ENCODE results near the gene POMC.

POMC gene

GRCh38 chr2:25173719-25174118 is 5.3 kb upstream of the POMC start:
- Histone ChIP-seq H3K4me2 (ENCODE audit: insufficient read depth, low read length, poor library complexity, severe bottlenecking) (no peak overlapping the region), H3K36me3 (replicated peaks in 1 of 2; ENCODE audit: control insufficient read depth in 2 of 2, insufficient read depth in 2 of 2, low read length in 2 of 2) (no peaks in the 10 kb centered on the region), H2AK5ac (ENCODE audit: low read depth, low read length) (no peak overlapping the region), H3K27ac (replicated peaks; ENCODE audit: low read length) (no peak overlapping the region), H3K79me1 (ENCODE audit: low read depth, low read length) (no peaks in the 10 kb centered on the region), H2BK12ac (ENCODE audit: low read length) (no peak overlapping the region), H2BK15ac (ENCODE audit: low read length) (no peak overlapping the region), H3K4me1 (ENCODE audit: control insufficient read depth in 2 of 2, insufficient read depth in 1 of 2, low read depth in 1 of 2, low read length in 2 of 2) (peaks cover 17 to 19% of the 10 kb centered on the region in 2 donors), H3K27me3 (ENCODE audit: control insufficient read depth in 3 of 3, insufficient read depth in 3 of 3, low read depth in 1 of 3, low read length in 3 of 3) (peaks cover 9 to 82% (median 20%) of the 10 kb centered on the region in 3 experiments), H3K14ac (ENCODE audit: low read length) (no peak overlapping the region), H3K18ac (ENCODE audit: low read length) (no peak overlapping the region), H2AFZ (ENCODE audit: low read length) (no peak overlapping the region), H3K23ac (ENCODE audit: low read depth, low read length, poor library complexity) (no peak overlapping the region), H3K9me3 (replicated peaks in 1 of 2; ENCODE audit: control insufficient read depth in 2 of 2, insufficient read depth in 1 of 2, low read depth in 1 of 2, low read length in 2 of 2) (peaks cover 0 to 6% of the 10 kb centered on the region in 2 donors), H3K9ac (ENCODE audit: low read depth, low read length, poor library complexity) (no peak overlapping the region), H2BK120ac (ENCODE audit: low read depth, low read length) (no peak overlapping the region), H2BK5ac (ENCODE audit: low read length) (no peak overlapping the region), H4K8ac (ENCODE audit: low read depth, low read length) (no peak overlapping the region), H3K4ac (ENCODE audit: low read length) (no peak overlapping the region), H3K4me3 (ENCODE audit: low read length in 2 of 2) (no peak overlapping the region), H4K91ac (ENCODE audit: low read depth, low read length, poor library complexity) (no peak overlapping the region)
- no CpG with 5 or more reads among the region's 5 CpGs for WGBS, 2 donors (ENCODE audit: extremely low coverage in 2 of 2, insufficient read length in 2 of 2, insufficient replicate concordance in 1 of 2)
- no peak for DNase-seq (ENCODE audit: low spot score)

- H3K18ac ChIP-seq (ENCODE audit: low read length) = no peak overlapping the region
- no peak overlapping the region for H3K4me2 ChIP-seq (ENCODE audit: insufficient read depth, low read length, poor library complexity, severe bottlenecking)
- no peak overlapping the region for H3K9ac ChIP-seq (ENCODE audit: low read depth, low read length, poor library complexity)
- H3K9me3 ChIP-seq (replicated peaks in 1 of 2; ENCODE audit: control insufficient read depth in 2 of 2, insufficient read depth in 1 of 2, low read depth in 1 of 2, low read length in 2 of 2) = peaks cover 0 to 6% of the 10 kb centered on the region in 2 donors
- H3K36me3 ChIP-seq (replicated peaks in 1 of 2; ENCODE audit: control insufficient read depth in 2 of 2, insufficient read depth in 2 of 2, low read length in 2 of 2) = no peaks in the 10 kb centered on the region
- no peak overlapping the region for H3K14ac ChIP-seq (ENCODE audit: low read length)
- no peak overlapping the region for H2AK5ac ChIP-seq (ENCODE audit: low read depth, low read length)
- no peak overlapping the region for H4K8ac ChIP-seq (ENCODE audit: low read depth, low read length)
- H3K4me1 ChIP-seq (ENCODE audit: control insufficient read depth in 2 of 2, insufficient read depth in 1 of 2, low read depth in 1 of 2, low read length in 2 of 2) = peaks cover 4 to 8% of the 10 kb centered on the region in 2 donors
- no peak overlapping the region for H4K91ac ChIP-seq (ENCODE audit: low read depth, low read length, poor library complexity)
- no peak overlapping the region for H2BK15ac ChIP-seq (ENCODE audit: low read length)
- no CpG with 5 or more reads among the region's 7 CpGs for WGBS, 2 donors (ENCODE audit: extremely low coverage in 2 of 2, insufficient read length in 2 of 2, insufficient replicate concordance in 1 of 2)
- H3K4ac ChIP-seq (ENCODE audit: low read length) = no peak overlapping the region
- peaks cover 11 to 92% (median 41%) of the 10 kb centered on the region in 3 experiments for H3K27me3 ChIP-seq (ENCODE audit: control insufficient read depth in 3 of 3, insufficient read depth in 3 of 3, low read depth in 1 of 3, low read length in 3 of 3)
- no peak overlapping the region for H3K27ac ChIP-seq (replicated peaks; ENCODE audit: low read length)
- no peak overlapping the region for H2AFZ ChIP-seq (ENCODE audit: low read length)
- no peaks in the 10 kb centered on the region for H3K79me1 ChIP-seq (ENCODE audit: low read depth, low read length)
- no peak overlapping the region for H2BK12ac ChIP-seq (ENCODE audit: low read length)
- no peak for DNase-seq (ENCODE audit: low spot score)
- no peak overlapping the region for H3K23ac ChIP-seq (ENCODE audit: low read depth, low read length, poor library complexity)
- no peak overlapping the region for H3K4me3 ChIP-seq (ENCODE audit: low read length in 2 of 2)
- H2BK5ac ChIP-seq (ENCODE audit: low read length) = no peak overlapping the region
- no peak overlapping the region for H2BK120ac ChIP-seq (ENCODE audit: low read depth, low read length)
Observed at GRCh38 chr2:25170888-25171287, 2.5 kb upstream of the POMC start.

GRCh38 chr2:25169073-25169470 is 692 bp upstream of the POMC start:
- peak overlapping the region; percentile 94 for H3K18ac ChIP-seq (ENCODE audit: low read length)
- no peak overlapping the region for H2AFZ ChIP-seq (ENCODE audit: low read length)
- no peak overlapping the region for H3K4ac ChIP-seq (ENCODE audit: low read length)
- H2BK120ac ChIP-seq (ENCODE audit: low read depth, low read length) = no peak overlapping the region
- H3K4me3 ChIP-seq (ENCODE audit: low read length in 2 of 2) = no peak overlapping the region
- H3K14ac ChIP-seq (ENCODE audit: low read length) = no peak overlapping the region
- H3K79me1 ChIP-seq (ENCODE audit: low read depth, low read length) = no peaks in the 10 kb centered on the region
- no peak overlapping the region for H3K9ac ChIP-seq (ENCODE audit: low read depth, low read length, poor library complexity)
- H3K4me2 ChIP-seq (ENCODE audit: insufficient read depth, low read length, poor library complexity, severe bottlenecking) = peak overlapping the region; percentile 95
- no peak overlapping the region for H3K23ac ChIP-seq (ENCODE audit: low read depth, low read length, poor library complexity)
- WGBS, 2 donors (ENCODE audit: extremely low coverage in 2 of 2, insufficient read length in 2 of 2, insufficient replicate concordance in 1 of 2) = no CpG with 5 or more reads among the region's 2 CpGs
- no peak overlapping the region for H2BK15ac ChIP-seq (ENCODE audit: low read length)
- DNase-seq (ENCODE audit: low spot score) = no peak
- H4K8ac ChIP-seq (ENCODE audit: low read depth, low read length) = no peak overlapping the region
- H3K27me3 ChIP-seq (ENCODE audit: control insufficient read depth in 3 of 3, insufficient read depth in 3 of 3, low read depth in 1 of 3, low read length in 3 of 3) = peaks cover 11 to 94% (median 44%) of the 10 kb centered on the region in 3 experiments
- no peak overlapping the region for H2BK5ac ChIP-seq (ENCODE audit: low read length)
- no peak overlapping the region for H2AK5ac ChIP-seq (ENCODE audit: low read depth, low read length)
- peaks cover 4 to 6% of the 10 kb centered on the region in 2 donors for H3K4me1 ChIP-seq (ENCODE audit: control insufficient read depth in 2 of 2, insufficient read depth in 1 of 2, low read depth in 1 of 2, low read length in 2 of 2)
- no peaks in the 10 kb centered on the region for H3K36me3 ChIP-seq (replicated peaks in 1 of 2; ENCODE audit: control insufficient read depth in 2 of 2, insufficient read depth in 2 of 2, low read length in 2 of 2)
- H4K91ac ChIP-seq (ENCODE audit: low read depth, low read length, poor library complexity) = no peak overlapping the region
- H2BK12ac ChIP-seq (ENCODE audit: low read length) = no peak overlapping the region
- H3K27ac ChIP-seq (replicated peaks; ENCODE audit: low read length) = no peak overlapping the region
- peaks cover 0 to 6% of the 10 kb centered on the region in 2 donors for H3K9me3 ChIP-seq (replicated peaks in 1 of 2; ENCODE audit: control insufficient read depth in 2 of 2, insufficient read depth in 1 of 2, low read depth in 1 of 2, low read length in 2 of 2)

GRCh38 chr2:25165992-25166875 is 2.1 kb downstream of the POMC start:
- H3K9ac ChIP-seq (ENCODE audit: low read depth, low read length, poor library complexity) = no peak overlapping the region
- no peaks in the 10 kb centered on the region for H3K79me1 ChIP-seq (ENCODE audit: low read depth, low read length)
- peaks cover 11 to 79% (median 44%) of the 10 kb centered on the region in 3 experiments for H3K27me3 ChIP-seq (ENCODE audit: control insufficient read depth in 3 of 3, insufficient read depth in 3 of 3, low read depth in 1 of 3, low read length in 3 of 3)
- H3K36me3 ChIP-seq (replicated peaks in 1 of 2; ENCODE audit: control insufficient read depth in 2 of 2, insufficient read depth in 2 of 2, low read length in 2 of 2) = no peaks in the 10 kb centered on the region
- H3K4me2 ChIP-seq (ENCODE audit: insufficient read depth, low read length, poor library complexity, severe bottlenecking) = no peak overlapping the region
- H2BK120ac ChIP-seq (ENCODE audit: low read depth, low read length) = no peak overlapping the region
- no peak overlapping the region for H4K91ac ChIP-seq (ENCODE audit: low read depth, low read length, poor library complexity)
- no peak overlapping the region for H2BK15ac ChIP-seq (ENCODE audit: low read length)
- H3K14ac ChIP-seq (ENCODE audit: low read length) = no peak overlapping the region
- no peak overlapping the region for H3K23ac ChIP-seq (ENCODE audit: low read depth, low read length, poor library complexity)
- WGBS, 2 donors (ENCODE audit: extremely low coverage in 2 of 2, insufficient read length in 2 of 2, insufficient replicate concordance in 1 of 2) = no CpG with 5 or more reads among the region's 10 CpGs
- no peak overlapping the region for H4K8ac ChIP-seq (ENCODE audit: low read depth, low read length)
- no peak overlapping the region for H2BK12ac ChIP-seq (ENCODE audit: low read length)
- no peak overlapping the region for H3K4ac ChIP-seq (ENCODE audit: low read length)
- H2AK5ac ChIP-seq (ENCODE audit: low read depth, low read length) = no peak overlapping the region
- no peak overlapping the region for H2AFZ ChIP-seq (ENCODE audit: low read length)
- no peak overlapping the region for H3K4me3 ChIP-seq (ENCODE audit: low read length in 2 of 2)
- no peak for DNase-seq (ENCODE audit: low spot score)
- no peak overlapping the region for H3K18ac ChIP-seq (ENCODE audit: low read length)
- no peak overlapping the region for H2BK5ac ChIP-seq (ENCODE audit: low read length)
- H3K4me1 ChIP-seq (ENCODE audit: control insufficient read depth in 2 of 2, insufficient read depth in 1 of 2, low read depth in 1 of 2, low read length in 2 of 2) = peaks cover 4 to 6% of the 10 kb centered on the region in 2 donors
- H3K9me3 ChIP-seq (replicated peaks in 1 of 2; ENCODE audit: control insufficient read depth in 2 of 2, insufficient read depth in 1 of 2, low read depth in 1 of 2, low read length in 2 of 2) = peaks cover 0 to 6% of the 10 kb centered on the region in 2 donors
- H3K27ac ChIP-seq (replicated peaks; ENCODE audit: low read length) = no peak overlapping the region

Data from neuronal stem cell (in vitro differentiated cells).